ENCODE measurements around the gene BTBD10. TPM values are rescaled to one million over a fixed set of nuclear protein-coding genes. Genes with fewer than 3 reads are reported as not detected.
"Not testable (repeated sequence)": the region's sequence is repeated elsewhere in the genome, so short reads cannot be mapped to it uniquely, and the experiment has no call there.

Gene BTBD10
- total RNA-seq, 4 donors from 2014 or later = 13.8 to 33.3 (median 27.1) TPM

DNA sequence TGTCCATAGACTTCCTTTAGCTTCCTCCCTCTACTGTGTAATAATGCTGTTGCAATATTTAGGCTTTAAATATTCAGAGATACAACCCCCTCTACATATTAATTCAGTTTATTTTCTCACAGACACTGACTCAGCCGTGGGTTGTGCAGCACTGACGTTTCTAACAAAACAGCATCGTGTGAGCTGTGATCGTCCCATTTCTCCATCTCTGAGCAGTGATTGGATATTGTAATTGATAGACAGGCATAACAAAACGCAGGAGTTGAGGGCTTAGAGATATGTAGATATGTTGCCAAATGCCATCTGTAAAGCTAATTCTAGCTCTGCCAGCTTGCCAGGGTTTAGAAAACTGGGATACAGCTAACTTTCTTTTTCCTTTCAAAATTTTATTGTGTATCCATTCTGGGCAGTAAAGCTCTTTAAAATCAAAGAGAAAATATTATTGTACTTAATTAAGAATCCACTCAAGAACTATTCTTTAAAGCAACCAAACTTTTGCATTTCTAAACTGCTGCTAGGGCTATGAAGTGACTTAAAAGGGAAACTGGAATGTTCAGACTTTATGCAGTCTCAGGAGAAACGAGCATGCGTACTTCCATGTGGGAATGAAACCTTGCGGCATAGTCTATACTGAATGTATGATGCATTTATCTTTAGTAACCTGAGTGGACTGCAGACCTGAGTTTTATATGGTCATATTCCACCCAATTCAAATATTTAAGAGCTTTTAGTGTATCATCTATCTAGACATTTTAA lies 22.7 kb downstream of the BTBD10 start:
- Histone ChIP-seq H3K27ac (peak overlapping the region in 1 of 4 donors; percentile 40), H3K9me3 (no peaks in the 10 kb centered on the region), H3K36me3 (no peaks in the 10 kb centered on the region), H3K4me1 (no peaks in the 10 kb centered on the region), H3K4me3 (peak overlapping the region in 2 of 4 donors; percentile 13 to 28), H3K27me3 (no peaks in the 10 kb centered on the region)
- no peak for TF ChIP-seq POLR2A (IDR thresholded peaks at IDR 0.05)
- TF ChIP-seq, protein P1, sequence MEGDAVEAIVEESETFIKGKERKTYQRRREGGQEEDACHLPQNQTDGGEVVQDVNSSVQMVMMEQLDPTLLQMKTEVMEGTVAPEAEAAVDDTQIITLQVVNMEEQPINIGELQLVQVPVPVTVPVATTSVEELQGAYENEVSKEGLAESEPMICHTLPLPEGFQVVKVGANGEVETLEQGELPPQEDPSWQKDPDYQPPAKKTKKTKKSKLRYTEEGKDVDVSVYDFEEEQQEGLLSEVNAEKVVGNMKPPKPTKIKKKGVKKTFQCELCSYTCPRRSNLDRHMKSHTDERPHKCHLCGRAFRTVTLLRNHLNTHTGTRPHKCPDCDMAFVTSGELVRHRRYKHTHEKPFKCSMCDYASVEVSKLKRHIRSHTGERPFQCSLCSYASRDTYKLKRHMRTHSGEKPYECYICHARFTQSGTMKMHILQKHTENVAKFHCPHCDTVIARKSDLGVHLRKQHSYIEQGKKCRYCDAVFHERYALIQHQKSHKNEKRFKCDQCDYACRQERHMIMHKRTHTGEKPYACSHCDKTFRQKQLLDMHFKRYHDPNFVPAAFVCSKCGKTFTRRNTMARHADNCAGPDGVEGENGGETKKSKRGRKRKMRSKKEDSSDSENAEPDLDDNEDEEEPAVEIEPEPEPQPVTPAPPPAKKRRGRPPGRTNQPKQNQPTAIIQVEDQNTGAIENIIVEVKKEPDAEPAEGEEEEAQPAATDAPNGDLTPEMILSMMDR (IDR thresholded peaks at IDR 0.05) = no peak
- peak in 1 of 3 donors; percentile 54 for DNase-seq

DNA sequence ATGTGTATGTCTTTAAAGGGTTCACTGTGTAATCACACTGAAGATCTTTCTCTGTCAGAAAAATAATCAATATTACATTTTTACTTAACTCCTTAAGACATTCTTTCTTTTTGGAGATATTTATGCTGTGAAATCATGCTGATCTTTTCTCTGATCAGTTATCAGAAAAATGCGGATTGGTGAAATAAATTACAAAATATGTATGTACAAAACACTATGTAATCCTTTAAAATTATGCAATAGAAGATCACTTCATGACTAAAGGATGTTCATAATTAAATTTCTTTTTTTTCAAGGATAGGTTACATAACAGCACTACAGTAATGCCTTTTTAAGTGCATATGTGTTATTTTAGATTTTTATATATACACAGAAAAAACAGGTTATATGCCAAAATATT lies 24.7 kb downstream of the BTBD10 start:
- no peak overlapping the region for H3K27ac ChIP-seq
- H3K9me3 ChIP-seq = no peaks in the 10 kb centered on the region
- TF ChIP-seq, protein P1 (IDR thresholded peaks at IDR 0.05) = no peak
- TF ChIP-seq POLR2A (IDR thresholded peaks at IDR 0.05) = no peak
- no peak for DNase-seq
- no peaks in the 10 kb centered on the region for H3K36me3 ChIP-seq
- no peaks in the 10 kb centered on the region for H3K4me1 ChIP-seq
- H3K4me3 ChIP-seq = no peak overlapping the region
- H3K27me3 ChIP-seq = no peaks in the 10 kb centered on the region

DNA sequence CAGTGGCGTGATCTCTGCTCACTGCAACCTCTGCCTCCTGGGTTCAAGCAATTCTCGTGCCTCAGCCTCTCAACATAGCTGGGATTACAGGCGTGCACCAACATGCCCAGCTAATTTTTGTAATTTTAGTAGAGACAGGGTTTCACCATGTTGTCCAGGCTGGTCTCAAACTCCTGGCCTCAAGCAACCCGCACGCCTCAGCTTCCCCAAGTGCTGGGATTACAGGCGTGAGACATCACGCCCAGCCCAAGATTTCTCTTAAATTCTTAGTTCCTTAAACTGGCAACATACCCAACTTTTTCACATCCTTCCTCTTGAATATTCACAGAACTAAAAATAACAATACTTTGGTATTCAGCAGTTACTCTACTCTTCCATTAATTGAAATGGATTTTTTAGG lies 26.2 kb downstream of the BTBD10 start:
- H3K27ac ChIP-seq, H3K27me3 ChIP-seq, H3K36me3 ChIP-seq, DNase-seq, H3K4me3 ChIP-seq, H3K4me1 ChIP-seq, H3K9me3 ChIP-seq: not testable (repeated sequence)

DNA sequence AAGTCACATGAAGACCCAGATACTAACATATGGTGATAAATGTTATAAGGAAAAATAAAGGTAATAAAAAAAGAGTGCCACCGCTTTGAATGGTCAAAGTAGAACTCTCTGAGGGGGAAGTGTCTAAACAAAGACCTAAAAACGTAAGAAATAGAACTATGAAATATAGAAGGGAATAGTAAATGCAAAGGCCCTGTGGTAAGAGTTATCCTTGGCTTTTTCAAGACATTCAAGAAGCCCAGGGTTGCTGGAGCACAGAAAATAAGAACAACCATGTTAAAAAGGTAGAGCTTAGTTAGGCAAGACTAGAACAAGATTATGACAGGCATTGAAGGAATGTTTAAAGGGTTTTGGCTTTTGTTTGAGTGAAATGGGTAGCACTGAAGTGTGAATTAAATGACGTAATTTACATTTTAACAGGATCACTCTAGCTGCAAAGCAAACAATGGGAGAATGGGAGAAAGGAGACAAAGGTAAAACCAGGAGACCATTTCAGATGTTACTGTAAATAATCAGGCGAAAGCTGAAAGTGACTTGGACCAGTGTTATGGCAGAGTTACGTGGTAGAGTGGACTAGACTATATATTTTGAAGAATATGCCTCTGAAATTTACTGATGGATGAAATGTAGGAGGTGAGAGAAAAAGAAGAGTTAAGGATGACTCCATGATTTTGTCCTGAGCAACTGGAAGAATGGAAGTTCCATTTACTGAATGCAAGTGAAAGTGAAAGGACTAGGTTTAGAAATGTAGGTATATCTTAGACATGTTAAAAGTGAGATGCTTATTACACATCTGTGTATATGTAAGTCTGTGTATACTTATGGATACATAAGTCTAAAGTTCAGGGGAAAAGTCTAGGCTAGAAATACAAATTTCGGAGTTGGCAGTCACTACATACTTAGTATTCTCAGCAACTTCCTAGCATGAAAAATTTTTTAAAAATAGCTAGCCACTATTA lies 28.5 kb downstream of the BTBD10 start:
- Histone ChIP-seq H3K4me1 (no peaks in the 10 kb centered on the region), H3K9me3 (no peaks in the 10 kb centered on the region), H3K36me3 (no peaks in the 10 kb centered on the region), H3K27ac (no peak overlapping the region), H3K27me3 (no peaks in the 10 kb centered on the region), H3K4me3 (no peak overlapping the region)
- DNase-seq = no peak
- no peak for TF ChIP-seq POLR2A (IDR thresholded peaks at IDR 0.05)
- TF ChIP-seq, protein P1 (IDR thresholded peaks at IDR 0.05) = no peak

DNA sequence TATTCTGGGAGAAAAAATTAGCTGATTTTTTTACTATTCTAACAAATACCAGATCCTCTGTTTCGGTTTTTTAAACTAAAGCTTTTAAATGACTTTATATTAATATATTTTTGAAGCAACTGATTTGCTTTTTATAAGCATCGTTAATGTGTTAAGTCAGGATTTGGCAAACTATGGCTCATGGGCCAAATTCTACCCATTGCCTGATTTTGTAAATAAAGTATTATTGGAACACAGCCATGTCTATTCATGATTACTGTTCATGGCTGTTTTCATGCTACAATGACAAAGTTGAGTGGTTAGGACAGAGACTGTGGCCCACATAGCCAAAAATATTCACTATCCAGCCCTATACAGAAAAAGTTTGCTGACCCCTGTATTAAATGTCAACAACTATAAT lies 29.6 kb downstream of the BTBD10 start:
- TF ChIP-seq, protein P1 (IDR thresholded peaks at IDR 0.05) = no peak

DNA sequence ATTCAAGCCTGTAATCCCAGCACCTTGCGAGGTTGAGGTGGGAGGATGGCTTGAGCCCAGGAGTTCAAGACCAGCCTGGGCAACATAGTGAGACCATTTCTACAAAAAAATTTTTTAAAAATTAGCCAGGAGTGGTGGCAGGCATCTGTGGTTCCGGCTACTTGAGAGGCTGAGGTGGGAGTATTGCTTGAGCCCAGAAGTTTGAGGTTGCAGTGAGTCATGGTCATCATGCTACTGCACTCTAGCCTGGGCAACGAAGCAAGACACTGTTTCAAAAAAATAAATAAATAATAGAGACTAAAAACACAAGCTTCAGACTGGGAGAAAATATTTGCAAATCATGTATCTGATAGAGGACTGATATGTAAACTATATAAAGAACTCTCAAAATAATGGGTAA lies 33.2 kb downstream of the BTBD10 start:
- H3K4me3 ChIP-seq = no peak overlapping the region
- no peak for DNase-seq
- H3K4me1 ChIP-seq = no peaks in the 10 kb centered on the region
- no peak for TF ChIP-seq POLR2A (IDR thresholded peaks at IDR 0.05)
- TF ChIP-seq, protein P1 (IDR thresholded peaks at IDR 0.05) = no peak
- no peaks in the 10 kb centered on the region for H3K9me3 ChIP-seq
- no peaks in the 10 kb centered on the region for H3K27me3 ChIP-seq
- no peak overlapping the region for H3K27ac ChIP-seq
- H3K36me3 ChIP-seq = no peaks in the 10 kb centered on the region

More for the DNA sequence above, 29.6 kb downstream of the BTBD10 start:
- Histone ChIP-seq H3K9me3 (no peaks in the 10 kb centered on the region), H3K4me1 (no peaks in the 10 kb centered on the region), H3K27ac (no peak overlapping the region), H3K4me3 (no peak overlapping the region), H3K36me3 (no peaks in the 10 kb centered on the region), H3K27me3 (no peaks in the 10 kb centered on the region)
- DNase-seq = no peak

Measured in Peyer's patch (tissue), 4 donors.